ENCODE data around the gene MRS2. TPM values are rescaled to one million over a fixed set of nuclear protein-coding genes. Genes with fewer than 3 reads are reported as not detected.
"Not testable (repeated sequence)": the region's sequence is repeated elsewhere in the genome, so short reads cannot be mapped to it uniquely, and the experiment has no call there.

The MRS2 gene
- total RNA-seq, 1 donor from 2014 or later = 18.5 TPM

GRCh38 chr6:24394780-24395437, 7.8 kb upstream of the MRS2 start:
- H3K27me3 Mint-ChIP-seq (ENCODE audit: unreplicated experiment) = peaks cover 29% of the 10 kb centered on the region
- no peak overlapping the region for H3K4me3 Mint-ChIP-seq (ENCODE audit: unreplicated experiment)
- no peaks in the 10 kb centered on the region for H3K9me3 Mint-ChIP-seq (ENCODE audit: unreplicated experiment)
- DNase-seq (ENCODE audit: extremely low spot score, unreplicated experiment) = no peak
- TF ChIP-seq, protein P1, sequence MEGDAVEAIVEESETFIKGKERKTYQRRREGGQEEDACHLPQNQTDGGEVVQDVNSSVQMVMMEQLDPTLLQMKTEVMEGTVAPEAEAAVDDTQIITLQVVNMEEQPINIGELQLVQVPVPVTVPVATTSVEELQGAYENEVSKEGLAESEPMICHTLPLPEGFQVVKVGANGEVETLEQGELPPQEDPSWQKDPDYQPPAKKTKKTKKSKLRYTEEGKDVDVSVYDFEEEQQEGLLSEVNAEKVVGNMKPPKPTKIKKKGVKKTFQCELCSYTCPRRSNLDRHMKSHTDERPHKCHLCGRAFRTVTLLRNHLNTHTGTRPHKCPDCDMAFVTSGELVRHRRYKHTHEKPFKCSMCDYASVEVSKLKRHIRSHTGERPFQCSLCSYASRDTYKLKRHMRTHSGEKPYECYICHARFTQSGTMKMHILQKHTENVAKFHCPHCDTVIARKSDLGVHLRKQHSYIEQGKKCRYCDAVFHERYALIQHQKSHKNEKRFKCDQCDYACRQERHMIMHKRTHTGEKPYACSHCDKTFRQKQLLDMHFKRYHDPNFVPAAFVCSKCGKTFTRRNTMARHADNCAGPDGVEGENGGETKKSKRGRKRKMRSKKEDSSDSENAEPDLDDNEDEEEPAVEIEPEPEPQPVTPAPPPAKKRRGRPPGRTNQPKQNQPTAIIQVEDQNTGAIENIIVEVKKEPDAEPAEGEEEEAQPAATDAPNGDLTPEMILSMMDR (IDR thresholded peaks at IDR 0.05) = no peak
- no peaks in the 10 kb centered on the region for H3K4me1 Mint-ChIP-seq (ENCODE audit: unreplicated experiment)
- no peaks in the 10 kb centered on the region for H3K36me3 Mint-ChIP-seq (ENCODE audit: unreplicated experiment)
- H3K27ac Mint-ChIP-seq (ENCODE audit: unreplicated experiment) = no peak overlapping the region

DNA sequence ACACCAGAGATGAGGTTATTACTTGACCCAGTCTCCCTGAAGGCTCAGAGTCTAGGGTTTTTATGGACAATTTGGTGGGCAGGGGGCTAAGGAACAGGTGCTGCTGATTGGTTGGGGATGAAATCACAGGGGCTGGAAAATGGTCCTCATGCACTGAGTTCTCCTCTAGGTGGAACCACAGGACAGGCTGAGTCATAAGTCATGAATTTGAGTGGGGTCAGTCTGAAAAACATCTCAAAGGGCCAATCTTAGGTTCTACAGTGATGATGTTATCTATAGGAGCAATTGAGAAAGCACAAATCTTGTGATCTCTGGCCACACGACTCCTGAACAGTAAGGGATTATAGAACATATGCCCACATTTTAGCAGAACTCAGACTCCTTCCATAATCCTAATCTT, 5.9 kb upstream of the MRS2 start:
- Mint-ChIP-seq H3K9me3 (ENCODE audit: unreplicated experiment) (no peaks in the 10 kb centered on the region), H3K27ac (ENCODE audit: unreplicated experiment) (no peak overlapping the region), H3K36me3 (ENCODE audit: unreplicated experiment) (no peaks in the 10 kb centered on the region), H3K27me3 (ENCODE audit: unreplicated experiment) (peaks cover 40% of the 10 kb centered on the region), H3K4me1 (ENCODE audit: unreplicated experiment) (no peaks in the 10 kb centered on the region), H3K4me3 (ENCODE audit: unreplicated experiment) (no peak overlapping the region)
- no peak for DNase-seq (ENCODE audit: extremely low spot score, unreplicated experiment)
- TF ChIP-seq, protein P1 (IDR thresholded peaks at IDR 0.05) = no peak

DNA sequence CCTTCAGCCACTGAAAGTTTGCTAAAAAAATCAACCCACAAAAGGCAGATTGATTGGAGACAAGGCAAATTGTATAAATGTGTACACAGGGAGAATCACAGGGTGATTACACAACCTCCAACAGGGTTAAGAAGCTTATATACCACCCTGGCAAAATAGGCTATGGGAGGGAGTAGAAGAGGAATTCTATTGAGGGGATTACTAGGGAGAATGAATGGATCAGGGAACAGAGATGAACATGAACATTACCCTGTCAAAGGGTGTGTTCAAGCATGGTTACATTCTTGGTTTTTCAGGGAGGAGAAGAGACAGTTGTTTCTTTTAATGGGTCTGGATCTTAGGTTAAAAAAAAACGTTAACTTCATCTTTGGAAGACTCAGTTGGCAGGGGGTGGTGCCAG, 5.1 kb upstream of the MRS2 start:
- Mint-ChIP-seq H3K9me3 (ENCODE audit: unreplicated experiment) (no peaks in the 10 kb centered on the region), H3K27ac (ENCODE audit: unreplicated experiment) (no peak overlapping the region), H3K4me3 (ENCODE audit: unreplicated experiment) (no peak overlapping the region), H3K36me3 (ENCODE audit: unreplicated experiment) (no peaks in the 10 kb centered on the region), H3K27me3 (ENCODE audit: unreplicated experiment) (peaks cover 37% of the 10 kb centered on the region), H3K4me1 (ENCODE audit: unreplicated experiment) (peaks cover 6% of the 10 kb centered on the region)
- TF ChIP-seq, protein P1 (IDR thresholded peaks at IDR 0.05) = no peak
- no peak for DNase-seq (ENCODE audit: extremely low spot score, unreplicated experiment)

- DNase-seq (ENCODE audit: extremely low spot score, unreplicated experiment); H3K4me3 Mint-ChIP-seq (ENCODE audit: unreplicated experiment); H3K9me3 Mint-ChIP-seq (ENCODE audit: unreplicated experiment); H3K27ac Mint-ChIP-seq (ENCODE audit: unreplicated experiment); H3K36me3 Mint-ChIP-seq (ENCODE audit: unreplicated experiment): not testable (repeated sequence)
- peaks cover 35% of the 10 kb centered on the region for H3K27me3 Mint-ChIP-seq (ENCODE audit: unreplicated experiment)
- peaks cover 23% of the 10 kb centered on the region for H3K4me1 Mint-ChIP-seq (ENCODE audit: unreplicated experiment)
Observed at GRCh38 chr6:24400045-24401039, 2.4 kb upstream of the MRS2 start.

- Mint-ChIP-seq H3K27me3 (ENCODE audit: unreplicated experiment) (peaks cover 31% of the 10 kb centered on the region), H3K4me1 (ENCODE audit: unreplicated experiment) (peaks cover 23% of the 10 kb centered on the region), H3K27ac (ENCODE audit: unreplicated experiment) (no peak overlapping the region), H3K4me3 (ENCODE audit: unreplicated experiment) (no peak overlapping the region), H3K36me3 (ENCODE audit: unreplicated experiment) (peaks cover 6% of the 10 kb centered on the region), H3K9me3 (ENCODE audit: unreplicated experiment) (no peaks in the 10 kb centered on the region)
- DNase-seq (ENCODE audit: extremely low spot score, unreplicated experiment) = no peak
- TF ChIP-seq, protein P1 (IDR thresholded peaks at IDR 0.05) = no peak
Observed at GRCh38 chr6:24401458-24401857, 1.3 kb upstream of the MRS2 start.
